CD4-positive, alpha-beta T cell treated with Interleukin-4 for 1 hour (primary cell): ENCODE results near the gene TUBA3E.
"Not testable (repeated sequence)": the region's sequence is repeated elsewhere in the genome, so short reads cannot be mapped to it uniquely, and the experiment has no call there.

Experiments used
- DNase-seq, 2 donors: peaks; one replicate each; pipeline ENCODE4 v3.0.0-alpha.2; 2020 to 2022

Gene TUBA3E

DNA sequence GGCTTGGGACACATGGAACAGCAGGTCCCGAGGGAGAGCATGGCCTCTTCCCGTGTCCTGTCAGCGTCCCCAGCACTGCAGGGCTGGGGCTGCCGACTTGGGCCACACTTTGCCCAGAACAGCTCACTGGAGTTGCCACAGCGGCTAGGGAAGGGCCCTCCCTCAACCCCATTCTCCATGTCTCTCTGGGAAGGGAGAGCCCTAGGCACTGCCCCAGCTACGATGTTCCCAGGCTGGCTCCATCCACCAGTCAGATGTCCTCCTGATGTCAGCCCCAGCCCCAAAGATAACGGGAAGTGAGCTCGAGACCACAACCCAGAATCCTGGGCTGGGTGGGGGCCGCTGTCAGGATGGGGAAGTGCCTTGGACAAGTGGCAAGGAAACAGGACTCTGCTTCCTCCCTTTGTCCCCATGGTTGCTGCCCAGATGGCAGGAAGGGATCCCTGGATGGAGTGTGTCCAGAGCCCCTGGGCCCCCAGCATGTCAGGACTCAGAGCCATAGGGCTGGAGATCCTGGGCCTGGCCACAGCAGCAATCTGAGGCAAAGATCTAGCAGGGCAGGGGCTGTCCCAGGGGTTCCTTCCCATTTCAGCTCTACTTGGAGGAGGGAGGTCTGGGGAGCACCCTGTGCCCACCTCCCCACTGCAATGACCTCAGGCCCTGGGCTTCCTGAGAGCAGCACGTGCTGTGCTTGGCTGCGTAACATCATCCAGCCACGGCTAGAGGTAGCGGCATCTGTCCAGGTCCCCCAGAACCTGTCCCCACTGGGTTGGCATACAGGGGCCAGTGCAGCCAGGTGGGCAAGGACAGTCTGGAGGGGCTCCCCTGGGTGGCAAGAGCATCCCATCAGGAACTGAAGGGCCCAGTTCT lies 55.6 kb downstream of the TUBA3E start:
- DNase-seq, result not testable (repeated sequence)
